ENCODE data around the gene ADAMTS5.

ADAMTS5 gene

DNA sequence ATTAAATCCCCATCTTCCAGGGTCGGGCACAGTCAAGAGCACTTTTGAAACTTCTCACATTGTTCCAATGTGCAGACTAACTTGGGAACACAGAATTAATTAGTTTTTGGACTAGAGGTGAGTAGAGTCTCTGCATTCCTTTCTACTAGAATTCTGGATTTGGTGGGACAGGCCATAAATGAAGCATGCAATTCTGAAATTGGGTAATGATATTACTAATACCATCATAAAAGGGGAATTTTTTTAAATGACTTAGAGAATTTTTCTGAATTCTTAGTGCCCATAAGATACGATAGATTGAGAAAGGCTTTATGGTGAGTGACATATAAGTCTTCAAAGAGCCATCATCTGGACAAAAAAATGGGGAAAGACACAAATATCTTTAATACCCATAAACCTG, 41.8 kb downstream of the ADAMTS5 start:
- H3K4me3 ChIP-seq (ENCODE audit: low read depth, low read length) = no peak overlapping the region
- in situ Hi-C loops (cut with HindIII; ENCODE audit: low sequenced_read_pairs) = no loop called here
- TF ChIP-seq, protein P1, sequence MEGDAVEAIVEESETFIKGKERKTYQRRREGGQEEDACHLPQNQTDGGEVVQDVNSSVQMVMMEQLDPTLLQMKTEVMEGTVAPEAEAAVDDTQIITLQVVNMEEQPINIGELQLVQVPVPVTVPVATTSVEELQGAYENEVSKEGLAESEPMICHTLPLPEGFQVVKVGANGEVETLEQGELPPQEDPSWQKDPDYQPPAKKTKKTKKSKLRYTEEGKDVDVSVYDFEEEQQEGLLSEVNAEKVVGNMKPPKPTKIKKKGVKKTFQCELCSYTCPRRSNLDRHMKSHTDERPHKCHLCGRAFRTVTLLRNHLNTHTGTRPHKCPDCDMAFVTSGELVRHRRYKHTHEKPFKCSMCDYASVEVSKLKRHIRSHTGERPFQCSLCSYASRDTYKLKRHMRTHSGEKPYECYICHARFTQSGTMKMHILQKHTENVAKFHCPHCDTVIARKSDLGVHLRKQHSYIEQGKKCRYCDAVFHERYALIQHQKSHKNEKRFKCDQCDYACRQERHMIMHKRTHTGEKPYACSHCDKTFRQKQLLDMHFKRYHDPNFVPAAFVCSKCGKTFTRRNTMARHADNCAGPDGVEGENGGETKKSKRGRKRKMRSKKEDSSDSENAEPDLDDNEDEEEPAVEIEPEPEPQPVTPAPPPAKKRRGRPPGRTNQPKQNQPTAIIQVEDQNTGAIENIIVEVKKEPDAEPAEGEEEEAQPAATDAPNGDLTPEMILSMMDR (IDR thresholded peaks at IDR 0.05; ENCODE audit: low read depth, low read length, missing control alignments) = no peak
- DNase-seq (ENCODE audit: low read depth) = no peak

DNA sequence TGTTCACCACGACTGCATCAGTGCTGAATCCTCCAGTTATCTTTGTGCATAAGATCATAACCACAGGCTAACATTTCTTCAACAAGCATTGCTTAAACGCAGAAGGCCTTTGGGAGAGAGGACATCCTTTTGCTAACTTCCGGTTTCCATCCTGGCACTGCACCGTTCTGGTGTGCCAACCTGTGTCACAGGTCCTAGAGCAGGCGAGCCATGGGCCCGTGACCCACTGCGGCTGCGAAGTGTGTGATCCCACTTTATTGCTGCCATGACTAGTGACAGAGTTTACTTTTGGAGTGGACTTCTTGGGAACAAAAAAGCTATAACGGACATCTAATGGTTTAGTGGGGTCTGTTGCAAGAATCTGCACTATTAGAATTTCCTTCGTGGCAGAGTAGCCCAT, 42.9 kb downstream of the ADAMTS5 start:
- in situ Hi-C loops (cut with HindIII; ENCODE audit: low sequenced_read_pairs) = no loop called here
- no peak for DNase-seq (ENCODE audit: low read depth)
- no peak overlapping the region for H3K4me3 ChIP-seq (ENCODE audit: low read depth, low read length)
- TF ChIP-seq, protein P1 (IDR thresholded peaks at IDR 0.05; ENCODE audit: low read depth, low read length, missing control alignments) = no peak

DNA sequence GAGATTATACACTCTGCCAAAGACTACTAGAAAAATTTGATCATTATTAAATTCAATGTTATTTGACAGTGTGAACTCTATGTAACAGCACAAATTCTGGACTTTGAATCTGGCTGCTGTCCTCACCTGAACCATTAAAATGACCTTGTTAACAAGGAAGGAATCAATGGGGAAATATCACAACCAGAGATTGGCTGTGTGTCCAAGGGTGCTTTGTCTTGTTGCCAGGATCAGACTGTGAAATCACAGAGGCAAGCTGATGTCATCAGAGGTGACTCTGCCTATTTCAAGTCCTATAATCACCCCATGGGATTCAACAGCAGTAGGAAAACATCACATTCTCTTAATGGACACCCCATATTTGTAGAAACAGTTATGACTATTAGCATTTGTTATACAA, 46.8 kb downstream of the ADAMTS5 start:
- in situ Hi-C loops (cut with HindIII; ENCODE audit: low sequenced_read_pairs) = no loop called here
- TF ChIP-seq, protein P1 (IDR thresholded peaks at IDR 0.05; ENCODE audit: low read depth, low read length, missing control alignments) = no peak
- no peak for DNase-seq (ENCODE audit: low read depth)
- no peak overlapping the region for H3K4me3 ChIP-seq (ENCODE audit: low read depth, low read length)

DNA sequence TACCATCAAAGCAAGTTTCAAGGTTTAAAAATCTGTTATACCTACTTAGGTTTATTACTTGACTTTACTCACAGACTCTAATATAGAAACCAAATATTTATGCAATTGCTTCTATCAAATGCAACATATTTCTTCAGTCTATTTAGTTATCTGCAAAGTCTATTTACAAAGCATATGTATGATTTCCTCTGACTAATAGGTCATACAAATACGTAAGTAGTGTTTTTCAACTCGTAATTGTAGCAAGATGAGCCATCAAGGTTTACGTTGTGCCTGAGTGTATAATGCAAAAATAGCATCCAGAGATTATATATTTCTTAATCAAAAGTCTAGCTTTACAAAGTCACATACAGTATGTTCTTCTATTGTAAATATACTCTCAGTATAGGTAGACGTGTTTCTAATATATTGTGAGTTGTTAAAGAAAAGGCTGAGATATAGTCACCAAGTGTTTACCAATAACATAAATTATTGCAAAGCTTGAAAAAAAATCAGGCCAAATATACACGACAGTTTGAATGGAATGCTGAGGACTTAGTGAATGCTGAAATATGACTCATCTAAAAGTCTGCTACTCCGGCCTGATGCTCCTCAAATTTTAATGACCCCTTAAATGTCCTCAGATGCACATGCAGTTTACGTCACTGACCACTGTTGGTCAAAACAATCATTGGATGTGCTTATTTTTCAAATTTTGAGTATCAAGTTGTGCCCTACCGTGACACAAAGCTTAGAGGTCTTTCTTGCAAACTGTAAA, 48.4 kb downstream of the ADAMTS5 start:
- in situ Hi-C loops (cut with HindIII; ENCODE audit: low sequenced_read_pairs) = no loop called here
- DNase-seq (ENCODE audit: low read depth) = no peak

DNA sequence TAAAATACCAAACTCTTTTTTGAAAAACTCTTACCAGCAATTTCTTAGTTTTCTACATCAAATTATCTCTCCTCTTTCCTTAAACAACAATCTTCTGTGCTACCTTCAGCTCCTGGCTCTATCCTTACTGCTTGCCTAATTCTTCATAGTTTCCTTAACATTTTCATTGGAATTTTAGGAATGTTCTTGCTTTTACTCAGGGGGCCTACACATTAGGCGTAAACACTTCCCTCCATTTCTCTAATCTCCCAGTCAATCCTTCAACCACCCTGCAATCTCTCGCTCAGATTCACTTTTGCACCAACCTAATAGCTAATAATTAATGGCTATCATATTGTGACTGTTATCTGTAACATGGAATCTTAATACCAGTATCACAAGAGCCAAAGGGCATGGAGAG, 50.1 kb downstream of the ADAMTS5 start:
- H3K4me3 ChIP-seq (ENCODE audit: low read depth, low read length) = no peak overlapping the region
- no peak for DNase-seq (ENCODE audit: low read depth)
- TF ChIP-seq, protein P1 (IDR thresholded peaks at IDR 0.05; ENCODE audit: low read depth, low read length, missing control alignments) = no peak
- in situ Hi-C loops (cut with HindIII; ENCODE audit: low sequenced_read_pairs) = no loop called here

More for the DNA sequence above, 48.4 kb downstream of the ADAMTS5 start:
- TF ChIP-seq, protein P1 (IDR thresholded peaks at IDR 0.05; ENCODE audit: low read depth, low read length, missing control alignments) = no peak
- no peak overlapping the region for H3K4me3 ChIP-seq (ENCODE audit: low read depth, low read length)

DNA sequence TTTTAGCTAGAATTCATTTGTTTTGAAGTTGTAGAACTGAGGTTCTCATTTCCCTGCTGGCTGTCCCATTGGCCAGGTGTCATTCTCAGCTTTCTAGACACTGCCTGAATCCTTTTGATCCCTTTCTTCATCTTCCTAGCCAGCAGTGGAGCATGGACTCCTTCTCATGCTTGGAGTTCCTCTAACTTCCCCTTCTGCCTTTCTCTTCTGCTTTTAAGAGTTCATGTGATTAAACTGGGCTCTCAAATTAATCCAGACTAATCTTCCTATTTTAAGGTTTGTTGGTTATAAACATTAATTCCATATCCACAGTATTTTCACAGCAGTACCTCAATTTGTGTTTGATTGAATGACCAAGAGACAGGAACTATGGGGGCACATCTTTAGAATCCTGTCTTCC, 52.3 kb downstream of the ADAMTS5 start:
- in situ Hi-C loops (cut with HindIII; ENCODE audit: low sequenced_read_pairs) = no loop called here
- DNase-seq (ENCODE audit: low read depth) = no peak
- H3K4me3 ChIP-seq (ENCODE audit: low read depth, low read length) = no peak overlapping the region
- TF ChIP-seq, protein P1 (IDR thresholded peaks at IDR 0.05; ENCODE audit: low read depth, low read length, missing control alignments) = no peak
